Prostate gland (tissue), 2 donors: ENCODE measurements around the gene RNF217. TPM values are rescaled to one million over a fixed set of nuclear protein-coding genes. Genes with fewer than 3 reads are reported as not detected.
A peak's percentile ranks its signal among the peaks of the same experiment; 100 is the strongest.

Source experiments
- DNase-seq: peaks from one replicate; pipeline ENCODE4 v3.0.0-alpha.2; 2019; ENCODE audit warnings: low spot score
- H3K27ac ChIP-seq, 2 donors: fragments of 200-600 bp; sonication (generic); 2 replicates each; pipeline ENCODE4 v1.5.1; 2017 to 2019
- H3K27me3 ChIP-seq: fragments of 200-600 bp; sonication (generic); replicated peaks from 2 replicates; pipeline ENCODE4 v1.5.1; 2019; ENCODE audit not compliant: insufficient read depth
- H3K36me3 ChIP-seq, 2 donors: fragments of 200-600 bp; sonication (generic); 1 replicate in 1 of 2; 2 replicates in 1 of 2; pipeline versions ENCODE4 v1.5.1 to v1.8.1; 2017 to 2019
- H3K4me1 ChIP-seq: fragments of 200-600 bp; sonication (generic); replicated peaks from 2 replicates; pipeline ENCODE4 v1.5.1; 2019
- H3K4me3 ChIP-seq, 2 donors: fragments of 200-600 bp; sonication (generic); 2 replicates each; pipeline ENCODE4 v1.5.1; 2017 to 2019
- H3K9me3 ChIP-seq: fragments of 200-600 bp; sonication (generic); 2 replicates; pipeline ENCODE4 v1.5.1; 2017
- CTCF ChIP-seq, 4 experiments: fragments of 200-600 bp in 2 of 4; fragments of 450-650 bp in 2 of 4; sonication (generic) in 2 of 4; IDR thresholded peaks; 1 replicate in 3 of 4; 2 replicates in 1 of 4; pipeline ENCODE4 v1.5.1; 2016 to 2019; ENCODE audit warnings: antibody characterized with exemption in 4 of 4, mild to moderate bottlenecking in 2 of 4, moderate library complexity in 2 of 4
- POLR2A ChIP-seq: fragments of 450-650 bp; IDR thresholded peaks from one replicate; pipeline ENCODE4 v1.6.1; 2016; ENCODE audit warnings: antibody characterized with exemption, mild to moderate bottlenecking
- POLR2AphosphoS5 ChIP-seq: sonication (generic); formaldehyde crosslinking; IDR thresholded peaks from one replicate; pipeline ENCODE4 v1.6.1; 2017; ENCODE audit warnings: antibody characterized with exemption
- WGBS: methylation state at CpG from one replicate; pipeline ENCODE4 v1.1.5; 2018; 5-methylcytosine and 5-hydroxymethylcytosine counted together
- intact Hi-C: fragments of 100-400 bp; cut with DNase I; formaldehyde crosslinking; loops from one replicate; pipeline ENCODE4 v1.14.2; 2022
- total RNA-seq, 2 donors: library from RNA; depleted of rRNA; stranded (reverse); fragments of >200 nt; gene quantifications; one replicate each; pipeline ENCODE4 v1.1.0, GENCODE V29; 2016

Gene RNF217
- total RNA-seq, 2 donors from 2014 or later = 12.1 to 24.3 TPM

- Histone ChIP-seq H3K27me3 (no peaks in the 10 kb centered on the region), H3K9me3 (no peaks in the 10 kb centered on the region), H3K36me3 (no peaks in the 10 kb centered on the region), H3K27ac (no peak overlapping the region), H3K4me3 (no peak overlapping the region), H3K4me1 (no peaks in the 10 kb centered on the region)
- intact Hi-C loops = no loop called here
- WGBS = 76% methylated on average over 1 of the region's 1 CpG
- no peak for DNase-seq
- TF ChIP-seq CTCF (IDR thresholded peaks at IDR 0.05) (no peak), POLR2A (no peak), POLR2AphosphoS5 (no peak)
These were observed 138.9 kb downstream of the RNF217 start for GRCh38 chr6:125101128-125101527.

- DNase-seq = no peak
- TF ChIP-seq POLR2AphosphoS5 = no peak
- TF ChIP-seq CTCF (IDR thresholded peaks at IDR 0.05) = no peak
- TF ChIP-seq POLR2A = no peak
- intact Hi-C loops = no loop called here
- 88% methylated on average over 2 of the region's 2 CpGs for WGBS
- H3K36me3 ChIP-seq = no peaks in the 10 kb centered on the region
- H3K4me1 ChIP-seq = no peaks in the 10 kb centered on the region
- no peak overlapping the region for H3K27ac ChIP-seq
- no peaks in the 10 kb centered on the region for H3K9me3 ChIP-seq
- H3K27me3 ChIP-seq = no peaks in the 10 kb centered on the region
- no peak overlapping the region for H3K4me3 ChIP-seq
These were observed 139.4 kb downstream of the RNF217 start for GRCh38 chr6:125101631-125102030.

GRCh38 chr6:125102411-125102810, 140.2 kb downstream of the RNF217 start:
- Histone ChIP-seq H3K4me3 (no peak overlapping the region), H3K36me3 (no peaks in the 10 kb centered on the region), H3K4me1 (no peaks in the 10 kb centered on the region), H3K9me3 (no peaks in the 10 kb centered on the region), H3K27me3 (no peaks in the 10 kb centered on the region), H3K27ac (no peak overlapping the region)
- DNase-seq = no peak
- 70% methylated on average over 3 of the region's 3 CpGs for WGBS
- intact Hi-C loops = no loop called here
- TF ChIP-seq CTCF (IDR thresholded peaks at IDR 0.05) = no peak
- no peak for TF ChIP-seq POLR2A
- no peak for TF ChIP-seq POLR2AphosphoS5

- Histone ChIP-seq H3K4me1 (no peaks in the 10 kb centered on the region), H3K36me3 (no peaks in the 10 kb centered on the region), H3K27ac (no peak overlapping the region), H3K4me3 (no peak overlapping the region), H3K27me3 (no peaks in the 10 kb centered on the region), H3K9me3 (no peaks in the 10 kb centered on the region)
- DNase-seq = no peak
- WGBS = 70% methylated on average over 2 of the region's 2 CpGs
- intact Hi-C loops = no loop called here
- TF ChIP-seq CTCF (IDR thresholded peaks at IDR 0.05) (no peak), POLR2A (no peak), POLR2AphosphoS5 (no peak)
These were observed 140.7 kb downstream of the RNF217 start for GRCh38 chr6:125102891-125103290.

- intact Hi-C loops = no loop called here
- WGBS = 25% methylated on average over 4 of the region's 4 CpGs
- no peak overlapping the region for H3K27ac ChIP-seq
These were observed 142.2 kb downstream of the RNF217 start for GRCh38 chr6:125104425-125104824.

More at GRCh38 chr6:125104425-125104824, 142.2 kb downstream of the RNF217 start:
- peak; percentile 12 for DNase-seq
- Histone ChIP-seq H3K4me1 (no peaks in the 10 kb centered on the region), H3K9me3 (no peaks in the 10 kb centered on the region), H3K36me3 (no peaks in the 10 kb centered on the region), H3K27me3 (no peaks in the 10 kb centered on the region), H3K4me3 (no peak overlapping the region)
- TF ChIP-seq POLR2AphosphoS5 (no peak), CTCF (IDR thresholded peaks at IDR 0.05) (no peak), POLR2A (no peak)
